Keratinocyte (primary cell): ENCODE data around the gene SYNC.

ENCODE experiments used
- CTCF ChIP-seq, 3 experiments: IDR thresholded peaks in 1 of 3; conservative IDR thresholded peaks in 1 of 3; optimal IDR thresholded peaks in 1 of 3; 2 replicates in 2 of 3; 3 replicates in 1 of 3; pipeline versions ENCODE3 to v1.5.1; 2011; ENCODE audit warnings: low read length in 3 of 3, mild to moderate bottlenecking in 3 of 3, moderate library complexity in 2 of 3, control low read depth in 1 of 3, inconsistent platforms in 1 of 3; ENCODE audit not compliant: insufficient read depth in 2 of 3; ENCODE audit errors: extremely low read depth in 1 of 3
- EZH2 ChIP-seq: IDR thresholded peaks from one replicate; pipeline ENCODE4 v1.6.1; 2012; ENCODE audit warnings: inconsistent platforms, mild to moderate bottlenecking, low read length, moderate library complexity

- TF ChIP-seq EZH2 (no peak), CTCF (optimal IDR thresholded peaks at IDR 0.05 in 1 of 3, IDR thresholded peaks at IDR 0.05 in 1 of 3, conservative IDR thresholded peaks at IDR 0.05 in 1 of 3; ENCODE audit: extremely low read depth in 1 of 3, insufficient read depth in 2 of 3, low read length in 3 of 3) (no peak)
These were observed 31.2 kb upstream of the SYNC start for GRCh38 chr1:32733582-32734321.
